ENCODE results near the gene MOK. TPM values are rescaled to one million over a fixed set of nuclear protein-coding genes. Genes with fewer than 3 reads are reported as not detected.
"Not testable (repeated sequence)": the region's sequence is repeated elsewhere in the genome, so short reads cannot be mapped to it uniquely, and the experiment has no call there.

MOK gene
- 10 to 100 TPM in 1 of 3 donors, 1 to 10 TPM in 2; 6.2 to 11.2 (median 7.4) TPM for total RNA-seq
- long read RNA-seq, donor 1, partial matches to known transcripts: 0 of 6 reads
- long read RNA-seq, donor 1, other reads (novel, unspliced or antisense): 5 of 6 reads
- long read RNA-seq, donor 2, partial matches to known transcripts: 2 of 5 reads
- long read RNA-seq, donor 2, other reads (novel, unspliced or antisense): 1 of 5 reads

- intact Hi-C loops (cut with DNase I, micrococcal nuclease): no loop called here
- peak; percentile 98 for ATAC-seq
- H3K36me3 ChIP-seq (ENCODE audit: low read depth): no peaks in the 10 kb centered on the region
Observed at GRCh38 chr14:102304611-102305506, at the start of gene MOK. Gene MOK, minus strand, starts transcription at chr14:102305164. Its CDS starts 196 bp downstream, at chr14:102304968.

DNA sequence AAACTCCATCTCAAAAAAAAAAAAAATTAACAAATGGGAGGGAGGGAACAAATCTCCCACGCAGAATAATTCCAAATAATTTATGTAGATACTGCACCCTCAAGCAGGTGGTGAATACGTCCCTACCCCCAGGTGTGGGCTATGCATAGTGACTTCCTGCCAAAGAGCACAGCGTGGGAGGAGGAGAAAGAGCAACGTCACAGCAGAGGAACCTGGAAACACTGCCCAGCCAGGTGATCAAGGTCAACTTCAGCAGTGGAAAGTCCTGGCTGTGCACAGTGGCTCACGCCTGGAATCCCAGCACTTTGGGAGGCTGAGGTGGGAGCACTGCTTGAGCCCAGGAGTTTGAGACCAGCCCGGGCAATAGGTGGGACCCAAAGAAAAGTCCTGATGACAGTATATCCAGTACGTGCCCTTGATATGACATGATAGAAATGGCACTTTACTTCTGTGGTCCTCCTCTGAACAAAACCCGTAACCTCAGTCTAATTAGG is 48.2 kb upstream of the MOK start:
- TF ChIP-seq, protein P1, sequence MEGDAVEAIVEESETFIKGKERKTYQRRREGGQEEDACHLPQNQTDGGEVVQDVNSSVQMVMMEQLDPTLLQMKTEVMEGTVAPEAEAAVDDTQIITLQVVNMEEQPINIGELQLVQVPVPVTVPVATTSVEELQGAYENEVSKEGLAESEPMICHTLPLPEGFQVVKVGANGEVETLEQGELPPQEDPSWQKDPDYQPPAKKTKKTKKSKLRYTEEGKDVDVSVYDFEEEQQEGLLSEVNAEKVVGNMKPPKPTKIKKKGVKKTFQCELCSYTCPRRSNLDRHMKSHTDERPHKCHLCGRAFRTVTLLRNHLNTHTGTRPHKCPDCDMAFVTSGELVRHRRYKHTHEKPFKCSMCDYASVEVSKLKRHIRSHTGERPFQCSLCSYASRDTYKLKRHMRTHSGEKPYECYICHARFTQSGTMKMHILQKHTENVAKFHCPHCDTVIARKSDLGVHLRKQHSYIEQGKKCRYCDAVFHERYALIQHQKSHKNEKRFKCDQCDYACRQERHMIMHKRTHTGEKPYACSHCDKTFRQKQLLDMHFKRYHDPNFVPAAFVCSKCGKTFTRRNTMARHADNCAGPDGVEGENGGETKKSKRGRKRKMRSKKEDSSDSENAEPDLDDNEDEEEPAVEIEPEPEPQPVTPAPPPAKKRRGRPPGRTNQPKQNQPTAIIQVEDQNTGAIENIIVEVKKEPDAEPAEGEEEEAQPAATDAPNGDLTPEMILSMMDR (IDR thresholded peaks at IDR 0.05): no peak
- Histone ChIP-seq H3K4me1 (ENCODE audit: low read depth) (no peaks in the 10 kb centered on the region), H3K4me3 (no peak overlapping the region), H3K9me3 (no peaks in the 10 kb centered on the region), H3K36me3 (ENCODE audit: low read depth) (no peaks in the 10 kb centered on the region)
- intact Hi-C loops (cut with DNase I, micrococcal nuclease): no loop called here
- no peak for DNase-seq
- ATAC-seq: no peak

More at GRCh38 chr14:102304611-102305506, at the start of gene MOK:
- DNase-seq: peak; percentile 96 to 99 (median 96)
- Histone ChIP-seq H3K4me3 (peak within 1 kb of the TSS; percentile 54), H3K4me1 (ENCODE audit: low read depth) (peaks cover 6% of the 10 kb centered on the region), H3K9me3 (no peaks in the 10 kb centered on the region)
- TF ChIP-seq, protein P1 (IDR thresholded peaks at IDR 0.05): no peak

DNA sequence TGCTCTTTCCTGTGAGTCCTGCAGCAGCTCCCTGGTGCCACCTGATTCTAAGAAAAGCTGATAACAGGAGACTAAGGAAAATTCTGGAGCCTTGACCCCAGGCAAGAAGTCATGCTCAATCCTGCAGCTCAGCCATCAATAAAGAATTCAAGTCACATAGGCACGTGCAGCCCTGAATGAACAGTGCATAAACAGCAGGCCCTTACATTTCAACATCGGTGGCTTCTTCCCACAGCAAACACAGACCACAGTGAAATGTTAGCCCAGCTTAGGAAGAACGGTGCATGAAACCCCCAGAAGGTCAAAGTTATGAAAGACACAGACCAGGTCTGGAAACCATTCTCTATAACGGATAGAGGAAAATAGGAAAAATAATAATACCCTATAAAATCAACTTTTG is 47.2 kb upstream of the MOK start:
- Histone ChIP-seq H3K4me1 (ENCODE audit: low read depth) (no peaks in the 10 kb centered on the region), H3K9me3 (no peaks in the 10 kb centered on the region), H3K4me3 (no peak overlapping the region), H3K36me3 (ENCODE audit: low read depth) (no peaks in the 10 kb centered on the region)
- intact Hi-C loops (cut with DNase I, micrococcal nuclease): no loop called here
- DNase-seq: no peak
- no peak for ATAC-seq
- TF ChIP-seq, protein P1 (IDR thresholded peaks at IDR 0.05): no peak

GRCh38 chr14:102351593-102351992 is 46.6 kb upstream of the MOK start:
- H3K9me3 ChIP-seq; H3K4me3 ChIP-seq; H3K4me1 ChIP-seq (ENCODE audit: low read depth); ATAC-seq; DNase-seq; intact Hi-C loops (cut with DNase I, micrococcal nuclease); H3K36me3 ChIP-seq (ENCODE audit: low read depth): not testable (repeated sequence)

- TF ChIP-seq, protein P1 (IDR thresholded peaks at IDR 0.05): no peak
- DNase-seq (no peak), ATAC-seq (no peak)
- Histone ChIP-seq H3K36me3 (ENCODE audit: low read depth) (no peaks in the 10 kb centered on the region), H3K9me3 (no peaks in the 10 kb centered on the region), H3K4me1 (ENCODE audit: low read depth) (no peaks in the 10 kb centered on the region), H3K4me3 (no peak overlapping the region)
- intact Hi-C loops (cut with DNase I, micrococcal nuclease): no loop called here
Observed at GRCh38 chr14:102351023-102351422, 46.1 kb upstream of the MOK start.

DNA sequence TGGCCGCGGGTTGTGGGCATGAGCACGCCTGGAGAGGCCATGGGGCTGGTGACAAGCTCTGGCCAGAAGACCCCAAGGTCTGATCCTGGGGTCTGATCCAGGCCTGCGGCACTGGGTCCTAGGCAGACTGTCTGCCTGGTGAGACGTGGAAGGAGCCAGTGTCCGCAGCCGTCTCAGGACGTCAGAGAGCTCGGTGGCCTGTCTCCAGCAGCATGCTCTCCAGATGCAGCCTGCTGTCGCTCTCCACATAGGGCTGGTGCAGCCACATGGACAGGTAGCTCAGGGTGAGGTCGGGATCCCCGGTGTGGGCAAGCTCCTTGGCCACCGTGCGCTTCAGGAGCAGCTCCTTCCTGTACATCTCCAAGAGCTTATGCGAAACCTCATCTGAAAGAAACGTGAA is 43.4 kb upstream of the MOK start:
- TF ChIP-seq, protein P1 (IDR thresholded peaks at IDR 0.05): no peak
- ATAC-seq (no peak), DNase-seq (no peak)
- H3K36me3 ChIP-seq (ENCODE audit: low read depth): no peaks in the 10 kb centered on the region
- no peaks in the 10 kb centered on the region for H3K4me1 ChIP-seq (ENCODE audit: low read depth)
- no peak overlapping the region for H3K4me3 ChIP-seq
- intact Hi-C loops (cut with DNase I, micrococcal nuclease): no loop called here
- H3K9me3 ChIP-seq: no peaks in the 10 kb centered on the region
